ENCODE data around the gene EEF1G.
"Not testable (repeated sequence)": the region's sequence is repeated elsewhere in the genome, so short reads cannot be mapped to it uniquely, and the experiment has no call there.

The EEF1G gene

GRCh38 chr11:62575156-62575555 is 1.5 kb upstream of the EEF1G start:
- DNase-seq: no peak

GRCh38 chr11:62574363-62575071 is 826 bp upstream of the EEF1G start:
- DNase-seq: peak; percentile 28

GRCh38 chr11:62573006-62573591 is 592 bp downstream of the EEF1G start:
- no peak for DNase-seq

- no peak for DNase-seq
These were observed 1.3 kb downstream of the EEF1G start for GRCh38 chr11:62572431-62572830.

GRCh38 chr11:62571493-62571892 is 2.2 kb downstream of the EEF1G start:
- DNase-seq: not testable (repeated sequence)

- not testable (repeated sequence) for DNase-seq
These were observed 2.8 kb downstream of the EEF1G start for GRCh38 chr11:62570903-62571302.

GRCh38 chr11:62569611-62570010 is 4.1 kb downstream of the EEF1G start:
- DNase-seq: no peak

GRCh38 chr11:62567018-62567633 is 6.6 kb downstream of the EEF1G start:
- DNase-seq: no peak

- no peak for DNase-seq
These were observed 7.4 kb downstream of the EEF1G start for GRCh38 chr11:62566247-62566646.

- DNase-seq: no peak
These were observed 8.4 kb downstream of the EEF1G start for GRCh38 chr11:62565100-62565802.

- not testable (repeated sequence) for DNase-seq
These were observed 11.9 kb downstream of the EEF1G start for GRCh38 chr11:62561677-62562230.

GRCh38 chr11:62560566-62561103 is 13.1 kb downstream of the EEF1G start:
- DNase-seq: peak; percentile 98

GRCh38 chr11:62559626-62560025 is 14.1 kb downstream of the EEF1G start:
- DNase-seq: not testable (repeated sequence)

GRCh38 chr11:62559204-62559603 is 14.5 kb downstream of the EEF1G start:
- peak; percentile 33 for DNase-seq

- no peak for DNase-seq
These were observed 15.0 kb downstream of the EEF1G start for GRCh38 chr11:62558669-62559068.

GRCh38 chr11:62556875-62557631 is 16.6 kb downstream of the EEF1G start:
- no peak for DNase-seq

- peak; percentile 98 for DNase-seq
These were observed 17.4 kb downstream of the EEF1G start for GRCh38 chr11:62556108-62556874.

GRCh38 chr11:62555464-62556107 is 18.1 kb downstream of the EEF1G start:
- DNase-seq: no peak

- no peak for DNase-seq
These were observed 19.1 kb downstream of the EEF1G start for GRCh38 chr11:62554387-62555167.

Measured in fibroblast of skin of back (primary cell).